ENCODE results near the gene NTSR1. TPM values are rescaled to one million over a fixed set of nuclear protein-coding genes. Genes with fewer than 3 reads are reported as not detected.
A peak's percentile ranks its signal among the peaks of the same experiment; 100 is the strongest.

The NTSR1 gene
- total RNA-seq, 1 experiment from 2014 or later = 4.5 TPM

DNA sequence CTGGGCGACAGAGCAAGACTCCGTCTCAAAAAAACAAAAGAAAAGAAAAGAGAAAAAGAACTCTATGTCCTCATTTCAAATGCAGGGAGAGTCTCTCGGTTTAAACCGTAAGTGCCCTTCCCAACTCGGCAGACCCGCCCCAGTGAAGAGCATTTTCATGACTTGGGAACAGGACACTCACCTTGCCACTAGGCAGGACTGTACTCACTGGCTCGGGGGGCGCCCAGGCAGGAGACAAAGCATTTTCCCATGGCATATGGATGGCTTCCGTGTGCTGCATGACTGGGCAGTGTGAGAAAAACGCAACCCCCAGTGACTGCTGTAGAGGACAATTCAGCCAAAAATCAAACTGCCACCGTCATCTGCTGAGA is 64.0 kb downstream of the NTSR1 start:
- no peaks in the 10 kb centered on the region for H3K27me3 Mint-ChIP-seq (ENCODE audit: insufficient read depth, unreplicated experiment)
- no TSS peak for BruUV-seq (replicated peaks)
- peak overlapping the region; percentile 84 for H3K27ac Mint-ChIP-seq (ENCODE audit: low read depth, unreplicated experiment)
- ChIA-PET POLR2A (interaction anchor here (0.6 to 4.8 kb wide), 29 partner anchors 13 to 1092 kb away, joined by 3 to 49 read pairs (median 5); partner anchors contain the start of genes MRGBP, SLCO4A1 and TPD52L2), CTCF (interaction anchor here (0.6 to 3.9 kb wide), 12 partner anchors 7 to 618 kb away, joined by 3 to 20 read pairs (median 4); no protein-coding TSS in a partner anchor)
- H3K4me1 Mint-ChIP-seq (ENCODE audit: insufficient read depth, unreplicated experiment) = peaks cover 41% of the 10 kb centered on the region
- peaks cover 8% of the 10 kb centered on the region for H3K9me3 Mint-ChIP-seq (ENCODE audit: unreplicated experiment)
- H3K36me3 Mint-ChIP-seq (ENCODE audit: insufficient read depth, unreplicated experiment) = no peaks in the 10 kb centered on the region
- no peak for DNase-seq (ENCODE audit: unreplicated experiment)
- no peak for TF ChIP-seq CTCF (IDR thresholded peaks at IDR 0.05; ENCODE audit: unreplicated experiment)
- H3K4me3 Mint-ChIP-seq (ENCODE audit: unreplicated experiment) = peak overlapping the region; percentile 58
- intact Hi-C loops (cut with micrococcal nuclease) = no loop called here

GRCh38 chr20:62772990-62773844 is 64.6 kb downstream of the NTSR1 start:
- Mint-ChIP-seq H3K4me3 (ENCODE audit: unreplicated experiment) (peak overlapping the region; percentile 58), H3K4me1 (ENCODE audit: insufficient read depth, unreplicated experiment) (peaks cover 41% of the 10 kb centered on the region), H3K27me3 (ENCODE audit: insufficient read depth, unreplicated experiment) (no peaks in the 10 kb centered on the region), H3K9me3 (ENCODE audit: unreplicated experiment) (peaks cover 8% of the 10 kb centered on the region), H3K27ac (ENCODE audit: low read depth, unreplicated experiment) (peak overlapping the region; percentile 84), H3K36me3 (ENCODE audit: insufficient read depth, unreplicated experiment) (no peaks in the 10 kb centered on the region)
- peak; percentile 96 for DNase-seq (ENCODE audit: unreplicated experiment)
- TSS peak; percentile 27 for BruUV-seq (replicated peaks)
- ChIA-PET CTCF (interaction anchor here (0.5 to 3.9 kb wide), 18 partner anchors 8 to 617 kb away, joined by 3 to 20 read pairs (median 4); no protein-coding TSS in a partner anchor), POLR2A (interaction anchor here (0.5 to 4.8 kb wide), 35 partner anchors 13 to 1092 kb away, joined by 3 to 49 read pairs (median 4); partner anchors contain the start of genes MRGBP, SLCO4A1 and TPD52L2)
- intact Hi-C loops (cut with micrococcal nuclease) = no loop called here
- TF ChIP-seq CTCF (IDR thresholded peaks at IDR 0.05; ENCODE audit: unreplicated experiment) = no peak

DNA sequence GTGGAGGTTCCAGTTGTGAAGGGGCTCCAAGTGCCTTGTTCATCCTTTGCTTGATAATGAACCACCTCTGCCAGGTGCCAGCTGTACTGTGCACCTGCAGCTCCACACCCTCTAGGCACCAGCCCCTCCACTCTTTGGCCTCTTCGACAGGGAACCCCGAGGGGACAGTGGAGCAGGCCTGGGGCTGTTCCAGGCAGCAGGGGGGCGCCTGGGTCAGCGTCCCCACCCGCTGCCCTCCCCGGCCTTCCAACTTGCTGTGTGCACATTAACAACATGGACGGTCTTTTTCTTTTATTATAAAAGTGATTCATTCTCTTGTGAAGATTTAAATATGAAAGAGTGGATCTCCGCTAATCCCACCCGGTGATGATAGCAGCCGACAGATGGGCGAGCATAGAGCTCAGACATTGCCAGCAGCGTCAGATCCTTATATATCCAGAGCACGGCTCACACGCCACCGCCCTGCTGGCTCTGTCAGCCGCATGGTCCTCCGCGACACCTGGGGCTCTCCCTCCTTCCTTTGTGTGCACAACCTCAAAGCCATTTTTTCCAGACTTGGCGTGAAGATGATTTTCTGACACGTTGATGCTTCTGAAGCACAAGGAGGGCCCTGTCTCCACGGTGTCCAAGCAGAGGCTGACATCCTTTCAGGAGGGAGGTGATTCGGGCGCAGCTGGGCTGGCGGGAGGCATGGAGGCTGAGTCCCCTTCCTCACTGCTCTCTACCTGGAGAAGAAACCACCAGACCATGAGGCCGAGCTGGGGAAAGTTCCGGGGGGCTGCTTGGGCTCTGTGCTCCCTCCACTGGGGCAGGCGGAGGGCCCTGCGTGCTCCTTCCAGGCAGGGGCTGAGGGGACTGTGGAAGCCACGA is 65.4 kb downstream of the NTSR1 start:
- Mint-ChIP-seq H3K36me3 (ENCODE audit: insufficient read depth, unreplicated experiment) (no peaks in the 10 kb centered on the region), H3K27ac (ENCODE audit: low read depth, unreplicated experiment) (no peak overlapping the region), H3K4me1 (ENCODE audit: insufficient read depth, unreplicated experiment) (peaks cover 35% of the 10 kb centered on the region), H3K4me3 (ENCODE audit: unreplicated experiment) (peak overlapping the region; percentile 58), H3K27me3 (ENCODE audit: insufficient read depth, unreplicated experiment) (no peaks in the 10 kb centered on the region), H3K9me3 (ENCODE audit: unreplicated experiment) (peaks cover 8% of the 10 kb centered on the region)
- no TSS peak for BruUV-seq (replicated peaks)
- ChIA-PET CTCF (interaction anchor here (0.5 to 3.9 kb wide), 12 partner anchors 10 to 106 kb away, joined by 3 to 20 read pairs (median 4); no protein-coding TSS in a partner anchor), POLR2A (interaction anchor here (0.5 to 4.8 kb wide), 23 partner anchors 12 to 225 kb away, joined by 3 to 49 read pairs (median 5); partner anchors contain the start of genes MRGBP and SLCO4A1)
- no peak for TF ChIP-seq CTCF (IDR thresholded peaks at IDR 0.05; ENCODE audit: unreplicated experiment)
- DNase-seq (ENCODE audit: unreplicated experiment) = no peak
- intact Hi-C loops (cut with micrococcal nuclease) = no loop called here

Measured in MCF 10A (cell line).